Testis (tissue), 2 donors: ENCODE results near the gene FHIP1B.

Experiments
- CTCF ChIP-seq, 3 experiments: fragments of 450-650 bp in 2 of 3; fragments of 200-600 bp in 1 of 3; sonication (generic) in 1 of 3; IDR thresholded peaks; one replicate each; pipeline ENCODE4 v1.5.1; 2016 to 2019; ENCODE audit warnings: antibody characterized with exemption in 3 of 3, mild to moderate bottlenecking in 2 of 3, moderate library complexity in 1 of 3
- POLR2A ChIP-seq: fragments of 450-650 bp; IDR thresholded peaks from one replicate; pipeline ENCODE4 v1.6.1; 2017; ENCODE audit warnings: antibody characterized with exemption, mild to moderate bottlenecking, moderate library complexity

DNA sequence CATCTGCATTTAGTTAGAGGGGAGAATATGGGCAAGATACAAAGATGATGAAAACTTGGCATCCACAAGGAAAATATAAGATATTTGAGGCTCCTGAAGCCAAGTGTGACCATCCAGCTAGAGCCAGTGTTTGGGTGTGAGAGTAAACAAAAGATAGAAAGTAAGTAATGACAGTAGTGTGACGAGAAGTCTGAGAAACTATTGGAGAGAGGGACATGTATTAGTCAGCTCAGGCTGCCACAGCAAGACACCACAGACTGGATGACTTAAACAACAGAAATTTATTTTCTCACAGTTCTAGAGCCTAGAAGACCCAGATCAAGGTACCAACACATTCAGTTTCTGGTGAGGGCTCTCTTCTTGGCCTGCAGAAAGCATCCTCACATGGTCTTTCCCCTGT lies 18.8 kb upstream of the FHIP1B start:
- no peak for TF ChIP-seq CTCF (IDR thresholded peaks at IDR 0.05)
- TF ChIP-seq POLR2A, result no peak
